Right hindlimb (tissue), 1 donor: ENCODE results near the gene CD52.

ENCODE experiments used
- DNase-seq: peaks from one replicate; pipeline ENCODE4 v3.0.0-alpha.2; 2018

Gene CD52

DNA sequence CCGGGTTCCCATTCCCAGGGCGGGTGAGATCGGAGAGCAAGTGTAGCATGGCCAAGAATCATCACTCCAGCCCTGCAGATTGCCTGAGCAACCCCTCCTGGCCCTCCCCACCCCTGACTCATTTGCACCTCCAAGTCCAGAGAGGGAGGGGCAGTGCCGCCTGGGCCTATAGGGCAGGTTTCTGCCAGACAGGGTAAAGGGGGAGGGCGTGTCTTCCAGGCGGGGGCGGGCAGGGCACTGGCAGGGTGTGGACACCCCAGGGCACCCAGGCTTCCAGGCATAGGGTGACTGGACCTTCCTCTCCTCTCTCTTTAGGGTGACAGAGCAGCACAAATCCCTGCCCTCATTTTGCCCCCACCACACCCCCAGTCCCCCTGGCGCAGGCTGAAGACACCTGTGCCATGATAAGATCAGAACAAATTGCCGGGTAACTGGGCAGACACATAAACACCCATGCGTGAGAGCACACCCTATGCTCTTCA lies 39.4 kb downstream of the CD52 start:
- DNase-seq = peak; percentile 13

- no peak for DNase-seq
Measured at GRCh38 chr1:26358411-26359384, 40.9 kb downstream of the CD52 start.

DNA sequence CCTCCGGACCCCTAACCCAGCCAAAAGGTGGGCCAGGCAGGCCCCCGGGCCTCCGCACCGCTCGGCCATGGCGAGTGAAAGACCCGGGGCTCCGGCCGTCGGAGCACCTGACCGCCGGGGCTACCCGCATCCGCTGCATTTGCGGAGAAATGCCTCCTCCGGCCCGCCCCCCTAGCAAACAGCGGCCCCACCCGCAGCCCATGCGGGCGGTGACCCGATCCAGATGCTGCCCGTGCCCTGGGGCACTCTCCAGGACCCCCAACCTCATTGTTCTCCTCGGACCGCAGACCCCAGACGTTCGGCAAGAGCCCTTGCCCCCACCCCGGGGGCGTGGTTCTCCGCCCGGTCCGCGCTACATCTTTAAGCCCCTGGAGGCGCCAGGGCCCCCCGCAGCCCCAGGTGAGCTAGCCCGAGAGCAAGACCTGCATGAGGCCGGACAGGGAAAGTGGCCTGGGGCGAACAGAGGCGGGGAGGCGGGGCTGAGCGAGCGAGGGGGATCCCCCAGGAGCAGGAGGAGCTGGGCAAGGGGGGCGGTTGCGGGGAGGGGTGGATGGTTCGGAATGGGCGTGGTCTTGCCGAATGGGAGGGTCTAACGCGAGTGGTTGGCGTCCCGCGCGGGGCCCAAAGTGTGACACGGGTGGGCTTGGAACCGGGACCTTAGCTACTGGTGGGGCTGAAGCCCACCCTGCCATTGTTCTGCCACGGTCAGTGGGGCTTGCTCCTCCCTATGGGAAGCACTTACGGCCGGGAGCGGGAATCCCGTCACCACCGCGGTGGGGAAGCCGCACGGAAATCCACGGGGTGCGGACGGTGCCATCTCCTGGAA lies 42.4 kb downstream of the CD52 start:
- no peak for DNase-seq

- DNase-seq = no peak
Measured at GRCh38 chr1:26360807-26361604, 43.2 kb downstream of the CD52 start.

DNA sequence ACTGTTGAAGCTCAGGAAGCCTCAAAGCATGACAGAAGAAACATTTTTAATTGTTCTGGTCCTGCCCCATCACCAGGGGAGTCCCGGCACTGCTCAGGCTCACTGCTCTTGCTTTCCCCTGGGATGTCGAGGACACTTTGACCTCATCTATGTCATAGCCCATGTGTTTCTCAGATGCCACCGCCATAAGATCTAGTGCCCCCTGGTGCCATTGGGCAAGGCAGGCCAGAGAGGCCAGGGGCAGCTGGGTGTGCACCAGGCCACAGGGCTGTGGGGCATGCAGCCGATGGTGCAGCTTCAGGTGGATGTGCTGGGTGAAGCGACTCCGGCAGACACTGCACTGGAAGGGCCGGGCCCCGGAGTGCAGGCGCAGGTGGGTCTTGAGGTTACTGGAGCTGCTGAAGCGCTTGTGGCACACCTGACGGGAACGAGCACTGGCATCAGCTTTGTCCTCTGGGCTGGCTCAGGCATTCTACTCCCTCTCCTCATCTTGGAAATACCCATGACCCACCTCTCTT lies 43.9 kb downstream of the CD52 start:
- DNase-seq = no peak

DNA sequence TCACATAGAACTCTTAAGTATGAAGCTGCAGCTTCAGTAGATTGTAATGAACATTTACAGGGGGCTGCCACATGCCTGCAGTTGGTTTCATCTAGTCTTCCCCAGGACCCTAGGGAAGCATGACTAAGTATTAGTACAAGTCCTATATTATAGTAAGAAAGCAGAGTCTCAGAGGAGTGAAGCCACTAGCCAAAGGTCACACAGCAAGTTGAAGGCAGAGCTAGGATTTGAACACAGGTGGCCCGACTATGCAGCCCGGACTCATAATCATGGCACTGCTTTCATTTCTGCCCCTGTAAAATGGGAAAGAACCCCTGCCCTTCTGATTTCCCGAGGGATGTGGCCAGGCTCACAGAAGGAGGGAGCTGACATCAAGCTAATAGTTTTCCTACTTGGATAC lies 44.6 kb downstream of the CD52 start:
- no peak for DNase-seq

- peak; percentile 73 for DNase-seq
Measured at GRCh38 chr1:26363549-26364448, 46.0 kb downstream of the CD52 start.

DNA sequence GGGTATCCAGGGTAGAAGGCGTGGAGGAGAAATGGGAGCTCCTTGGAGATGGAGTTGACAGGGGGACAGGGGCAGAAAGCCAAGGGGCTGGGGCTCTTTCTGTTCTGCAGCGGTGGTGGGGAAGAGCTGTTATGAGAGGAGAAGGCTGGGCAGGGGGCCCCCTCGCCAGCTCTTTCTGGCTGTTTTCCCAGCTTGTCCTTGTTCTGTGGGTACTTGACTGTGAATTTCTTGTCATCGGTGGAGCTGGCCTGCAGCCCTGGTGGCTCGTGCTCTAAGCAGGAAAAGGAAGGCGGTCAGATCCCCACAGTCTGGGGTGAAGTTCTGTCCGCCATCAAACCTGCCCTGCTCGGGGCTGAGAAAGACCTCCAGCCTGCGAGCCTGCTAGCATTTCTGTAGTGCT lies 47.2 kb downstream of the CD52 start:
- DNase-seq = no peak

DNA sequence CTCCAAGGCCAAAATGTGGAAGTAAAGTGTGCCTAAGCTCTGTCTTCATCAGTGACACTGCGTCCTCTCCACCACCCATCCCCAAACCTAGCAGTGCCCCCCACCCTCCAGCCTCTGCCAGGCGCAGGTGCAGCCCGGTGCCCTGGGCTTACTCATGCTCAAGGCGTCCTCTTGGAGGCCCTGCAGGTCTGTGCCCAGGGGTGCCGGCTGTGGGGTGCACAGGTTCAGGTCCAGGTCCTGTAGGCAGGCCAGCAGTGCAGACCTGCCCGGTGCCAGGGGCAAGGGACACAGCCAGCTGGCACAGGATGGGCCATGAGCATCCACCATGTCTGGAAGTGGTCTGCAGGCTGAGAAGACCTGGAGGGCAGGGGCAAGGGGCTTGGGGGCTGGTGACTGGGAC lies 49.7 kb downstream of the CD52 start:
- no peak for DNase-seq

DNA sequence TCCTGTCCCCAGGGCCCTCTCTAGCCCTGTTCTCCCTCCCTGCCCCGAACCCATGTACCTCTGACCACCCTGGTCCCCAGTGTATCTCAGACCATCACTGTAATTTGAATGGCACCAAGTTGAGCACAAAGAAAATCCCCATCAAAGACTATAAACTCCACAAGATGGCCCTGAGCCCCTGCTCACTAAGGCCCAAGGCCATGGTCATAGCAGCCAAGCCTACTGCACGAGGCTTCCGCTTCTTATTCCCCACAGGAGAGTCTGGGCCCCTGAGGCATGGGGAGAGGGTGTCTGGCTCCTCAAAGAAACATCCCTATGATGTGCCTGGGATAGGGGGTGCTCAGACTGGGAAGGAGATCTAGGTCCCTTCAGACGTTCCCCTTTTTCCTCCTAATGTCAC lies 50.2 kb downstream of the CD52 start:
- DNase-seq = no peak

- DNase-seq = no peak
Measured at GRCh38 chr1:26368486-26368885, 50.7 kb downstream of the CD52 start.
